CD4-positive, alpha-beta memory T cell (primary cell): ENCODE measurements around the gene MRPL33. TPM values are rescaled to one million over a fixed set of nuclear protein-coding genes. Genes with fewer than 3 reads are reported as not detected.

ENCODE experiments used
- CTCF ChIA-PET: fragments of 350-600 bp; sonication (Branson Sonifier 250); formaldehyde crosslinking; loops from one replicate; lab custom pipeline; 2021; ENCODE audit warnings: inconsistent platforms; ENCODE audit not compliant: partially characterized antibody; lab: Charles Lee
- POLR2A ChIA-PET: fragments of 350-600 bp; sonication (Branson Sonifier 250); formaldehyde crosslinking; loops from one replicate; lab custom pipeline; 2021; ENCODE audit not compliant: partially characterized antibody; lab: Charles Lee
- DNase-seq, 5 donors: peaks; one replicate each; pipeline versions ENCODE4 v3.0.0 to v3.0.0-alpha.2; 2020 to 2022; ENCODE audit warnings: mixed read lengths in 1 of 5
- H3K27ac ChIP-seq: one replicate; pipeline ENCODE4 v1.7.0; 2013; ENCODE audit warnings: low read depth, low read length
- H3K27me3 ChIP-seq: 2 replicates; pipeline ENCODE4 v1.7.0; 2013; ENCODE audit warnings: mild to moderate bottlenecking, low read length, moderate library complexity; ENCODE audit not compliant: insufficient read depth
- H3K36me3 ChIP-seq: 2 replicates; pipeline ENCODE4 v1.7.0; 2013; ENCODE audit warnings: mild to moderate bottlenecking, low read length, moderate library complexity; ENCODE audit not compliant: insufficient read depth
- H3K4me1 ChIP-seq: 2 replicates; pipeline ENCODE4 v1.7.0; 2013; ENCODE audit warnings: mild to moderate bottlenecking, low read length, moderate library complexity; ENCODE audit not compliant: insufficient read depth
- H3K4me3 ChIP-seq, 2 donors: one replicate each; pipeline ENCODE4 v1.7.0; 2013; ENCODE audit warnings: low read length in 2 of 2, mild to moderate bottlenecking in 1 of 2
- H3K9me3 ChIP-seq, 2 donors: one replicate each; pipeline ENCODE4 v1.7.0; 2013; ENCODE audit warnings: low read length in 2 of 2, control low read depth in 1 of 2; ENCODE audit not compliant: control insufficient read depth in 1 of 2
- H3K27ac Mint-ChIP-seq, 7 donors: one replicate each; pipeline ENCODE4 v1.8.0; 2020 to 2021; ENCODE audit warnings: mixed read lengths in 7 of 7, mild to moderate bottlenecking in 6 of 7, inconsistent platforms in 3 of 7, moderate library complexity in 3 of 7
- H3K27me3 Mint-ChIP-seq, 2 donors: one replicate each; pipeline ENCODE4 v1.8.0; 2020 to 2021; ENCODE audit warnings: mixed read lengths in 2 of 2
- H3K36me3 Mint-ChIP-seq, 2 donors: one replicate each; pipeline ENCODE4 v1.8.0; 2020 to 2021; ENCODE audit warnings: mixed read lengths in 2 of 2, inconsistent platforms in 1 of 2, mild to moderate bottlenecking in 1 of 2
- H3K4me1 Mint-ChIP-seq, 4 donors: one replicate each; pipeline ENCODE4 v1.8.0; 2020 to 2021; ENCODE audit warnings: mixed read lengths in 4 of 4, mild to moderate bottlenecking in 1 of 4
- H3K4me3 Mint-ChIP-seq, 8 donors: one replicate each; pipeline ENCODE4 v1.8.0; 2020 to 2021; ENCODE audit warnings: mixed read lengths in 8 of 8, mild to moderate bottlenecking in 7 of 8, moderate library complexity in 6 of 8, inconsistent platforms in 3 of 8
- H3K9me3 Mint-ChIP-seq, 8 donors: one replicate each; pipeline ENCODE4 v1.8.0; 2020 to 2021; ENCODE audit warnings: mixed read lengths in 8 of 8, mild to moderate bottlenecking in 5 of 8, inconsistent platforms in 3 of 8, moderate library complexity in 1 of 8
- intact Hi-C: fragments of 100-400 bp; cut with micrococcal nuclease; formaldehyde crosslinking; loops from one replicate; pipeline ENCODE4 v1.15.1; 2023
- polyA plus RNA-seq, 2 donors: library from polyadenylated mRNA; unstranded; fragments of 300-500 nt; fragmentation: Illumina TruSeq; gene quantifications; one replicate each; pipeline ENCODE4 v1.2.3, GENCODE V29; 2021
- total RNA-seq, 2 experiments: library from RNA; stranded (reverse); gene quantifications; one replicate each; pipeline ENCODE4 v1.2.3, GENCODE V29; 2021

The MRPL33 gene
- total and polyA plus RNA-seq, 4 experiments from 2014 or later, result 36.2 to 246 (median 142) TPM

- intact Hi-C loops, result no loop called here
- no peaks in the 10 kb centered on the region for H3K27me3 ChIP-seq
- Mint-ChIP-seq H3K36me3 (no peaks in the 10 kb centered on the region), H3K4me1 (peaks cover 3 to 14% (median 9%) of the 10 kb centered on the region in 4 donors), H3K27ac (peak overlapping the region in 4 of 7 donors; percentile 12 to 68 (median 55)), H3K9me3 (no peaks in the 10 kb centered on the region), H3K4me3 (peak overlapping the region; percentile 45 to 75 (median 71)), H3K27me3 (peaks cover 0 to 1% of the 10 kb centered on the region in 2 donors)
- H3K36me3 ChIP-seq, result no peaks in the 10 kb centered on the region
- no peaks in the 10 kb centered on the region for H3K9me3 ChIP-seq
- H3K27ac ChIP-seq, result no peak overlapping the region
- peaks cover 6% of the 10 kb centered on the region for H3K4me1 ChIP-seq
- peak overlapping the region; percentile 22 to 49 for H3K4me3 ChIP-seq
- ChIA-PET POLR2A (no interaction called here), CTCF (interaction anchor here (2.2 kb wide), 1 partner anchor 14 kb away, joined by 6 read pairs; no protein-coding TSS in a partner anchor)
- no peak for DNase-seq
Measured at GRCh38 chr2:27736031-27736889, 35.3 kb upstream of the MRPL33 start.

DNA sequence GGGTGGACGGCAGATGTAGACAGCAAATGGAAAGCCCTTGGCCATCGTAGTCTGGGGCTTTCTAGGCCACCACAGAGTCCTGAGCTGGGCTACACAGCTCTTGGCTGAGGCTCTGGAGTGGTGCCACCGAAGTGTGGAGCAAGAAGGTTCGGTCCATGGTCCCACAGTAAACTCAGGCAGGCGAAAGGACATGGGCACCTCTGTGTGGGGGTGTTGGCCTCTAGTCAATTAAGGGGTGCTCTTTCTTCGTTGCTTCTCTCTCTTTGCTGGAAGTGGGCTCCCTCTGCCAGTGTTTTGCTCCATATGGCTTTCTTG lies 34.7 kb upstream of the MRPL33 start:
- H3K9me3 ChIP-seq, result no peaks in the 10 kb centered on the region
- H3K36me3 Mint-ChIP-seq, result no peaks in the 10 kb centered on the region
- H3K27me3 Mint-ChIP-seq, result peaks cover 0 to 1% of the 10 kb centered on the region in 2 donors
- H3K27ac Mint-ChIP-seq, result peak overlapping the region in 2 of 7 donors; percentile 47 to 77
- no peaks in the 10 kb centered on the region for H3K27me3 ChIP-seq
- CTCF ChIA-PET, result interaction anchor here (2.2 kb wide), 1 partner anchor 14 kb away, joined by 6 read pairs; no protein-coding TSS in a partner anchor
- no peak overlapping the region for H3K27ac ChIP-seq
- H3K4me3 Mint-ChIP-seq, result peak overlapping the region in 6 of 8 donors; percentile 15 to 59 (median 34)
- intact Hi-C loops, result no loop called here
- peaks cover 6% of the 10 kb centered on the region for H3K4me1 ChIP-seq
- no peaks in the 10 kb centered on the region for H3K9me3 Mint-ChIP-seq
- no peaks in the 10 kb centered on the region for H3K36me3 ChIP-seq
- peaks cover 3 to 14% (median 9%) of the 10 kb centered on the region in 4 donors for H3K4me1 Mint-ChIP-seq
- no peak overlapping the region for H3K4me3 ChIP-seq
- POLR2A ChIA-PET, result no interaction called here
- DNase-seq, result no peak

GRCh38 chr2:27737676-27738348 lies 33.7 kb upstream of the MRPL33 start:
- H3K27me3 ChIP-seq, result no peaks in the 10 kb centered on the region
- no peak for DNase-seq
- H3K36me3 ChIP-seq, result no peaks in the 10 kb centered on the region
- Mint-ChIP-seq H3K27me3 (peaks cover 1% of the 10 kb centered on the region in 2 donors), H3K27ac (no peak overlapping the region), H3K4me1 (peaks cover 3 to 14% (median 9%) of the 10 kb centered on the region in 4 donors), H3K4me3 (no peak overlapping the region), H3K9me3 (no peaks in the 10 kb centered on the region), H3K36me3 (no peaks in the 10 kb centered on the region)
- POLR2A ChIA-PET, result interaction anchor here (0.5 kb wide), 1 partner anchor 7 kb away, joined by 3 read pairs; no protein-coding TSS in a partner anchor
- H3K4me3 ChIP-seq, result no peak overlapping the region
- intact Hi-C loops, result no loop called here
- CTCF ChIA-PET, result interaction anchor here (2.2 kb wide), 1 partner anchor 15 kb away, joined by 6 read pairs; no protein-coding TSS in a partner anchor
- H3K4me1 ChIP-seq, result peaks cover 6% of the 10 kb centered on the region
- H3K27ac ChIP-seq, result no peak overlapping the region
- no peaks in the 10 kb centered on the region for H3K9me3 ChIP-seq

DNA sequence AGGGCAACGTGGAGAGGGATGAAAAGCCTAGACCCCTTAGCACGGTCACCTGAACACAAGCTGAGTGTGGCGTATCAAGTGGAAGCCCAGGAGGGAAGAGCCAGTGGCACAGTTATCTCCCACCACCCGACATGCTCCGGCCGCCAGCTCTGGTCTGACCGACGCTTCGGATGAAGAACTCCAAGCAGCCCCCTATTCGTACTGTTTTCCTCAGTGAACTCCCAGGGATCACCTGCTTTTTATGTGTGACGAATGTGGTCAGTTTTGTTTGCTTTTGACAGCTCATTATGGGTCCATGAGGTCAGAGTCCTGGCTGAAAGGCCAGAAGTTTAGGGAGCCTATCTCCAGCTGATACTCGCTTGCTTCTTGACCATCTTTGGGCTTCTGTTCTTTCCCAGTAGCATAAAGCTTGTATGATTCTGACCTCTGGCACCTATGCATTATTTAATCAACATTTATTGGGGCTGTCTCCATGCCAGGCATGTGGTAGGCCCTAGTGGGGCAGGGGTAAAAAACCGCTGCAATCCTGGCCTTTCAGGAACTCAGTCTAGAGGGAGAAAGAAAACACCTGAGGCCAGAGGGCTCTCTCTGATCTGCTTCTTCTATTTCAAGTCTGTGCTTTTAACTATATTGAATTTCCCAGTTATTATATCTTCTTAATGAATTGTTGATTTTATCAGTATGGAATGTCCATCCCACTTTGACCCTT lies 33.0 kb upstream of the MRPL33 start:
- intact Hi-C loops, result no loop called here
- H3K27me3 Mint-ChIP-seq, result peaks cover 1 to 2% of the 10 kb centered on the region in 2 donors
- CTCF ChIA-PET, result interaction anchor here (2.2 kb wide), 1 partner anchor 16 kb away, joined by 6 read pairs; no protein-coding TSS in a partner anchor

GRCh38 chr2:27739058-27739373 lies 32.5 kb upstream of the MRPL33 start:
- no peaks in the 10 kb centered on the region for H3K9me3 Mint-ChIP-seq
- H3K36me3 ChIP-seq, result no peaks in the 10 kb centered on the region
- H3K27ac ChIP-seq, result no peak overlapping the region
- no peaks in the 10 kb centered on the region for H3K36me3 Mint-ChIP-seq
- no peak for DNase-seq
- CTCF ChIA-PET, result no interaction called here
- H3K27ac Mint-ChIP-seq, result no peak overlapping the region
- POLR2A ChIA-PET, result no interaction called here
- H3K4me1 ChIP-seq, result peaks cover 6% of the 10 kb centered on the region
- intact Hi-C loops, result no loop called here
- no peak overlapping the region for H3K4me3 ChIP-seq
- H3K27me3 ChIP-seq, result no peaks in the 10 kb centered on the region
- H3K27me3 Mint-ChIP-seq, result peaks cover 1 to 2% of the 10 kb centered on the region in 2 donors
- H3K9me3 ChIP-seq, result no peaks in the 10 kb centered on the region
- H3K4me3 Mint-ChIP-seq, result no peak overlapping the region
- peaks cover 3 to 14% (median 9%) of the 10 kb centered on the region in 4 donors for H3K4me1 Mint-ChIP-seq

More for the DNA sequence above, 33.0 kb upstream of the MRPL33 start:
- POLR2A ChIA-PET, result no interaction called here
- H3K4me3 ChIP-seq, result no peak overlapping the region
- H3K36me3 Mint-ChIP-seq, result no peaks in the 10 kb centered on the region
- no peak overlapping the region for H3K27ac ChIP-seq
- H3K9me3 Mint-ChIP-seq, result no peaks in the 10 kb centered on the region
- H3K36me3 ChIP-seq, result no peaks in the 10 kb centered on the region
- peaks cover 6% of the 10 kb centered on the region for H3K4me1 ChIP-seq
- DNase-seq, result no peak
- peak overlapping the region in 1 of 7 donors; percentile 2 for H3K27ac Mint-ChIP-seq
- H3K27me3 ChIP-seq, result no peaks in the 10 kb centered on the region
- H3K4me1 Mint-ChIP-seq, result peaks cover 3 to 14% (median 9%) of the 10 kb centered on the region in 4 donors
- no peak overlapping the region for H3K4me3 Mint-ChIP-seq
- no peaks in the 10 kb centered on the region for H3K9me3 ChIP-seq

GRCh38 chr2:27741673-27742072 lies 29.8 kb upstream of the MRPL33 start:
- H3K27ac ChIP-seq, result no peak overlapping the region
- no peak for DNase-seq
- Mint-ChIP-seq H3K36me3 (no peaks in the 10 kb centered on the region), H3K4me1 (peaks cover 0 to under 1% (median 0%) of the 10 kb centered on the region in 4 donors), H3K9me3 (peaks cover 0 to 3% (median 0%) of the 10 kb centered on the region in 8 donors), H3K4me3 (no peak overlapping the region), H3K27me3 (peaks cover 3% of the 10 kb centered on the region in 2 donors), H3K27ac (no peak overlapping the region)
- no peaks in the 10 kb centered on the region for H3K4me1 ChIP-seq
- POLR2A ChIA-PET, result no interaction called here
- H3K9me3 ChIP-seq, result no peaks in the 10 kb centered on the region
- no peaks in the 10 kb centered on the region for H3K27me3 ChIP-seq
- no peak overlapping the region for H3K4me3 ChIP-seq
- no peaks in the 10 kb centered on the region for H3K36me3 ChIP-seq
- CTCF ChIA-PET, result interaction anchor here (0.8 kb wide), 1 partner anchor 17 kb away, joined by 3 read pairs; no protein-coding TSS in a partner anchor
- intact Hi-C loops, result no loop called here
